Measurements from ENCODE around the gene PNMA8B. TPM values are rescaled to one million over a fixed set of nuclear protein-coding genes. Genes with fewer than 3 reads are reported as not detected.
"Not testable (repeated sequence)": the region's sequence is repeated elsewhere in the genome, so short reads cannot be mapped to it uniquely, and the experiment has no call there.

Gene PNMA8B
- total RNA-seq, 2 donors from 2014 or later: 0.96 to 3.1 TPM

DNA sequence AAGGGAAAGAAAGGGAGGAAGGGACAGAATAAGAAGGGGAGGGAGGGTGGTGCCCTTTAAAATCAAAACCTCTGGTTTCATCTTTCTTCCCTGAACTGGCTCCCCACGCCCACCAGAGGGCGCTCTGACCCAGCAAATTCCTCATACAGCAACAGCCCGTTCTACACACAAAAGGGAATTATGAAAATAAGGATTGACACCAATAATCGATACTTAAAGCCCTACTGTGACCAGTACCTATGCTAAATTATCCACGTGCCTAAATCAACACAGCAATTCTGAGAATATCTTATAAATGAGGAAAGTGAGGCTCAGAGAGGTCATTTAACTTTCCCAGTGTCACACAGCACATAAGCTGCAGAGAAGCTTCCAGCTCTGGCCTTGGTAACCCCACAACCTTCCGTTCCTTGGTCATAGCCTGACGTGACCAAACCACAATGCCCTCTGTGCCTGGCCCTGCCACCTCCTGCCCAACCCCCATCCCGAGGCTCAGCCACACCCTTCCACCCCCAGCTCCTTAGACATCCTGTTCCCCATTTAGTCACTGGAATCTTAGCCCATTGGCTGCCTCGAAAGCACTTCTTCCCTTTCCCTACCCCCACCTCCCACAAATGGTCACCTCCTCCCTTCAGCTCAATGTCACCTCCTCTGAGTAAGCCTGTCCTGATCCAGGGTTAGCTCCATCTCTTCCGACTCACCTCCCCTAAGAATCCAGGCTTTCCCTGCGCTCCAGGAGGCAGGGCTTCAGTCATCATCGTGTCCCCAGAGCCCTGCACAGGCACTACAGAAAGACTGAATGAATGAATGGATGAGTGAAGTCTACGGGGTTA lies 34.2 kb upstream of the PNMA8B start:
- intact Hi-C loops (cut with DNase I): no loop called here
- peak; percentile 33 for DNase-seq (ENCODE audit: low spot score)
- Histone ChIP-seq H3K27ac (no peak overlapping the region), H3K36me3 (no peaks in the 10 kb centered on the region), H3K4me1 (replicated peaks) (no peaks in the 10 kb centered on the region), H3K9me3 (no peaks in the 10 kb centered on the region), H3K4me3 (no peak overlapping the region), H3K27me3 (replicated peaks; ENCODE audit: insufficient read depth) (no peaks in the 10 kb centered on the region)
- TF ChIP-seq POLR2AphosphoS5 (IDR thresholded peaks at IDR 0.05): peak; percentile 30
- no peak for TF ChIP-seq POLR2A (IDR thresholded peaks at IDR 0.05)
- TF ChIP-seq, protein P1, sequence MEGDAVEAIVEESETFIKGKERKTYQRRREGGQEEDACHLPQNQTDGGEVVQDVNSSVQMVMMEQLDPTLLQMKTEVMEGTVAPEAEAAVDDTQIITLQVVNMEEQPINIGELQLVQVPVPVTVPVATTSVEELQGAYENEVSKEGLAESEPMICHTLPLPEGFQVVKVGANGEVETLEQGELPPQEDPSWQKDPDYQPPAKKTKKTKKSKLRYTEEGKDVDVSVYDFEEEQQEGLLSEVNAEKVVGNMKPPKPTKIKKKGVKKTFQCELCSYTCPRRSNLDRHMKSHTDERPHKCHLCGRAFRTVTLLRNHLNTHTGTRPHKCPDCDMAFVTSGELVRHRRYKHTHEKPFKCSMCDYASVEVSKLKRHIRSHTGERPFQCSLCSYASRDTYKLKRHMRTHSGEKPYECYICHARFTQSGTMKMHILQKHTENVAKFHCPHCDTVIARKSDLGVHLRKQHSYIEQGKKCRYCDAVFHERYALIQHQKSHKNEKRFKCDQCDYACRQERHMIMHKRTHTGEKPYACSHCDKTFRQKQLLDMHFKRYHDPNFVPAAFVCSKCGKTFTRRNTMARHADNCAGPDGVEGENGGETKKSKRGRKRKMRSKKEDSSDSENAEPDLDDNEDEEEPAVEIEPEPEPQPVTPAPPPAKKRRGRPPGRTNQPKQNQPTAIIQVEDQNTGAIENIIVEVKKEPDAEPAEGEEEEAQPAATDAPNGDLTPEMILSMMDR (IDR thresholded peaks at IDR 0.05): peak; percentile 78 to 90 (median 84)
- 5% methylated on average over 13 of the region's 13 CpGs for WGBS

DNA sequence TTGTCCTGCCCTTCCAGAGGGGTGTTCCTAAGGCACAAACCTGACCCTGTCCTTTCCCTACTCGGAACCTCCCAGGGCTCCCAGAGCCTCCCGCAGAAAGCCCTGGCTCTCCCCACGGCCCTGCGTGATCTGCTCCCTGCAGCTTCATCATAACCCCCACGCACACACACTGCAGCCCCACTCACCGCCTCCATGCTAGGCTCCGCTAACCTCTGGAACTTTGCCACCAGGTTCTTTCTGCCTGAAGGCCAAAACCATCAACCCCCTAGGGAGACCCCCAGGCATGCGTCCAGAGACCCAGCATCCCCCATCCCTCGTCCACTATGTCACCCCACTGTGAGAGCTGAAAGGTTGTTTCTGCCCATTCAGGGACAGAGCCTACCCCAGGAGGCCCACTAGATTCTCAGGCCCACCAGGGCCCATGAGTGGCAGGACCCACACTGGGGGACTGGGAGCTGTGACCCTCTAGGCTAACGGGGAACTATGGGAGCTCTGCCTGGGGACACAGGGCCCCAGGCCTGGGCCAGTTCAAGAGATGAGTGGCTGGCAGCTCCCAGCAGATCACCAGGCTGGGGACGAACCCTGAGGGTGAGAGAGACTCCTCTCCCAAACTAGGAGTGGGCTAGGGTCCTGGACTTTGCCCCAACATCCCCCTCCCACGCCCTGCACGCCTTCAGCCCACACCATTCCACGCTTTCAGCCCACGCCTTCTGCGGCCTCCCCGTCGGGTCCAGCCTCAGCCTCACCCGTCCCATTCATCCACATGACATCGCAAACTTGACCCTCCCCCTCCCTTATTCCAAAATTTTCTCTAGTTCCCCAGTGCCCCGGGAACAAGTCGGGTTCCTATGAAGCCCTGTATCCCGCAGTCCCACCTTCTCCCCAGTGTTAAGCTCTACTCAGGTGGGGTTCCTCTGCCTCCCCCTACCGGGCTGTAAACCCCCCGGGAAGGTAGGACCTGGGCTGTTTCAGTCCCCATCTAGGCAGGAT lies 33.2 kb upstream of the PNMA8B start:
- Histone ChIP-seq H3K4me3 (no peak overlapping the region), H3K27ac (no peak overlapping the region), H3K36me3 (no peaks in the 10 kb centered on the region), H3K27me3 (replicated peaks; ENCODE audit: insufficient read depth) (no peaks in the 10 kb centered on the region), H3K4me1 (replicated peaks) (no peaks in the 10 kb centered on the region), H3K9me3 (no peaks in the 10 kb centered on the region)
- intact Hi-C loops (cut with DNase I): no loop called here
- 68% methylated on average over 25 of the region's 25 CpGs for WGBS
- no peak for TF ChIP-seq POLR2A (IDR thresholded peaks at IDR 0.05)
- TF ChIP-seq POLR2AphosphoS5 (IDR thresholded peaks at IDR 0.05): no peak
- TF ChIP-seq, protein P1 (IDR thresholded peaks at IDR 0.05): no peak
- DNase-seq (ENCODE audit: low spot score): no peak

DNA sequence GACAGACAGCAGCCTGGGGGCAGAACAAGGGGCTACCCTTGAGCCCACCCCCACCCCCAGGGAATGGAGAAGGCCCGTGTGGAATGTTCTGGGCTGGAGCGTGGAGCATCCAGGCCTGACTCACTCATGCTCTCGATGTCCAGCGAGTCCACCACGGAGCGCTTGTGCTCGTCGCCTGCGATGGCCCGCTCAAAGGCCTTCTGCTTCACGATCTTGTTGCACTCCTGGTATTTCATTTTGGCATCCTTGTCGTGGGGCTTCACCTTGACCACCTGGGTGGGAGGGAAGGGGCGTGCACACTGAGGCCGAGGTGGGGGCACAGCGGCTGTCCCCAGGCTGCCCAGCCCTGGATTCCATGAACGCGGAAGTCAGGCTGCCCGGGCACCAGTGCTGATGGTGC lies 31.1 kb upstream of the PNMA8B start:
- H3K27ac ChIP-seq; H3K4me3 ChIP-seq; H3K36me3 ChIP-seq; H3K27me3 ChIP-seq (replicated peaks; ENCODE audit: insufficient read depth); intact Hi-C loops (cut with DNase I); H3K9me3 ChIP-seq; DNase-seq (ENCODE audit: low spot score); H3K4me1 ChIP-seq (replicated peaks): not testable (repeated sequence)
- 89% methylated on average over 18 of the region's 18 CpGs for WGBS

DNA sequence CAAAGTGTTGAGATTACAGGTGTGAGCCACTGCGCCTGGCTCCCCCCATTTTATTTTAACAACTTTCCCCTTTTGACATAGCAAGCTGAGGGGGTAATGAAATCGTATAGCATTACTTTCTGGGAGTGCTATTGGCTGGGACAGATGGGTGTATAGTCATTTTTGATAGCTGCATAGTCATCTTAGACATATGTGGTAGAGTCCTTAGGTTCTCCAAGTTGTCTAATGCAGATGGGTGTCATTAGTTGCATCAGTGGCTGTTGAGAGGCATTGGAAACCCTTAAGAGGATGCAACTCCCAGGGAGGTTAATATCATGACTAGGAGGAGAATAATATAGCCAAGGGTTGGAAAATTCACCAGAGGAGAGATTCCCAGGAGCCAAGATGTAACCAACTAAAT lies 28.6 kb upstream of the PNMA8B start:
- Histone ChIP-seq H3K36me3 (no peaks in the 10 kb centered on the region), H3K9me3 (no peaks in the 10 kb centered on the region), H3K4me1 (replicated peaks) (no peaks in the 10 kb centered on the region), H3K27me3 (replicated peaks; ENCODE audit: insufficient read depth) (no peaks in the 10 kb centered on the region), H3K27ac (no peak overlapping the region), H3K4me3 (no peak overlapping the region)
- TF ChIP-seq POLR2A (IDR thresholded peaks at IDR 0.05): no peak
- TF ChIP-seq, protein P1 (IDR thresholded peaks at IDR 0.05): no peak
- no peak for TF ChIP-seq POLR2AphosphoS5 (IDR thresholded peaks at IDR 0.05)
- intact Hi-C loops (cut with DNase I): no loop called here
- DNase-seq (ENCODE audit: low spot score): no peak
- 98% methylated on average over 2 of the region's 2 CpGs for WGBS

DNA sequence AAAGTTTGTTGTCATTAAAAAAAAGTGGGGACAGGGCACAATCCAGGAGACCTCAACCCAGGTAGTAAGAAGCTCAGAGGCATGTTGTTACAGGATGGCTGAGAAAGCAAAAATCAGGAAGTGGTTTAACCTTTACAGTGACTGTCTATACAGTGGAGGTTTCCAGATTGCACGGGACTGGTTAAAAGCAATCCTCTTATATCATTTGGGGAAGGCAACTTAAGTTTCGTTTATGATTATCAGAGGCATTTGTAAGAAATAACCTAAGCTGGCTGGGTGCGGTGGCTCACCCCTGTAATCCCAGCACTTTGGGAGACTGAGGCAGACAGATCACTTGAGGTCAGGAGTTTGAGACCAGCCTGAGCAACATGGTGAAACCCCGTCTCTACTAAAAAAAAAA lies 27.3 kb upstream of the PNMA8B start:
- 76% methylated on average over 4 of the region's 4 CpGs for WGBS
- H3K4me1 ChIP-seq (replicated peaks); H3K27ac ChIP-seq; H3K9me3 ChIP-seq; H3K4me3 ChIP-seq; H3K36me3 ChIP-seq; DNase-seq (ENCODE audit: low spot score); H3K27me3 ChIP-seq (replicated peaks; ENCODE audit: insufficient read depth); intact Hi-C loops (cut with DNase I): not testable (repeated sequence)
